Left kidney (tissue), 2 donors: ENCODE data around the gene SCAPER. TPM values are rescaled to one million over a fixed set of nuclear protein-coding genes. Genes with fewer than 3 reads are reported as not detected.
"Not testable (repeated sequence)": the region's sequence is repeated elsewhere in the genome, so short reads cannot be mapped to it uniquely, and the experiment has no call there.

Source experiments
- DNase-seq: peaks from one replicate; pipeline ENCODE4 v3.0.0-alpha.2; 2013
- polyA plus RNA-seq: library from polyadenylated mRNA; unstranded; fragments of 120-200 nt; gene quantifications from one replicate; pipeline ENCODE4 v1.2.1, GENCODE V29; 2013; ENCODE audit not compliant: insufficient read length

Gene SCAPER
- polyA plus RNA-seq, 1 donor = 21.9 TPM

DNA sequence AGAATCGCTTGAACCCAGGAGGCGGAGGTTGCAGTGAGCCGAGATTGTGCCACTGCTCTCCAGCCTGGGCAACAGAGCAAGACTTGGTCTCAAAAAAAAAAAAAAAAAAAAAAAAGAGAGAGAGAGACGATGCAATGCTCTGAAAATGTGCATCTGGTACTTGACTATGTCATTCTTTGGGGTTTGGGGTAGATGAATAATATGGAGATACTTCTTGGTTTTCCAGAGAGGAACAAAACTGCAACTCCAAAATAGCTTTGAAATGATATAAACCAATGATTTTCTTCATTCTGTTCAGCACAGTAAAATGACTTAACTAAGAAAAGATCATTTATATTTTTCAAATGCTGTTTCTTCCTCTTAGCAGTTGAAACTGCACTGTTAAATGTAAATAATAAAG, 409.7 kb downstream of the SCAPER start:
- no peak for DNase-seq

DNA sequence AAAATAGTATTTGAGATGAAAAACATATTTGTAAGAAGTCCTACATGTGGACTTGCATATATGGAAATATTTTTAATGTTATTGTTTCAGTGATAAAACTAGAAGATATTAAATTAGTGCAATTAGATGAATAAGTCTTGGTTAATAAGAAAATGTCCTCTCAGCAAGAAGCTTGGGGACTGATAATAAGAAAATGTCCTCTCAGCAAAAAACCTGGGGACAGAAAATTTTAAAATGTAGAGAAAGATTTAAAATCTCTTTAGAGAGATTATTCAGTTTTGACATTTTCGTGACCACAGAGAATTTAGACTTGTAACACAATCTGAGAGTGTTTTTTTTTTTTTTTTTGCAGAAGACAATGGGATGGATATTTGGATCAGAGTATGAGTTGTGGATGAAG, 412.6 kb downstream of the SCAPER start:
- DNase-seq = no peak

DNA sequence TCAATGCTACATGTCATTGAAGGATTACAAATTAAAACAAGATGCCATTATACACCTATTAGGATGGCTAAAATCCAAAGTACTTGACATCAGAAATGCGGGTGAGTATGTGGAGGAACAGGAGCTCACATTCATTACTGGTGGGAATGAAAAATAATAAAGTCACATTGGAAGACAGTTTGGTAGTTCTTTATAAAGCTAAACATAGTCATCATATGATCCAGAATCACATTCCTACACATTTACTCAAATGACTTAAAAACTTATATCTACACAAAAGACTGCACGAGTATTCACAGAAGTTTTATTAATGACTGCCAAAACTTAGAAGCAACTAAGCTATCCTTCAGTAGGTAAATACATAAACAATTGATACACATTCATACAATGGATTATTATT, 421.4 kb downstream of the SCAPER start:
- no peak for DNase-seq

DNA sequence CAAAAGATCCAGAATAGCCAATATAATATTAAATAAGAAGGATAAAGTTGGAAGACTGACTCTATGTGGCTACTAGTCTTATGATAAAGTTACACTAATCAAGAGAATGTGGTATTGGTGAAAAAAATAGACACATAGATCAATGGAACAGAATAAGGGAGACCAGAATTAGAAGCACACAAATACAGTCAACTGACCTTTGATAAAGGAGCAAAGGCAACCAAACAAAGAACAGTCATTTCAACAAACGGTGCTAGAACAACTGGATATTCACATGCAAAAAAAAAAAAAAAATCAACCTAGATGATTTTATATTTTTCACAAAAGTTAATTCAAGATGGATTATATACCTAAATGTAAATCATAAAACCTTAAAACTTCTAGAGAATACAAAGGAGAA, 422.1 kb downstream of the SCAPER start:
- no peak for DNase-seq

DNA sequence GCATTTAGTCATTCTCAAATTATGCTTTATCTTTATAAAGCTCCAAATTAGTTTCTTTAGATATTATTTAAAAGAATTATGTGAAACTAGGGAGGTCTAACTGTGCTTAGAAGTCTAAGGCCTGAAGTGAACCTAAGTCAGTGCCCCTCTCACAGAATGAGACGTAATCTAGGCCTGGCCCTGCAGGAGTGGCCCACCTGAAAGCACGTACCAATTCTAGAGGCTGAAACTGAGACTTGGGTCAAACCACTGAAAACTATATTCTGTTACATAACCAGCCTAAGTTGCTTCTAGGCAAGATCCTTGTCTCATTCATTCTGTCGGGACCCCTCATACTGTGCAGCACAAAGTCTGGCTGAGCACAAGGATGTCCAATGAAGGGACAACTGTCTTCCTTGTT, 424.9 kb downstream of the SCAPER start:
- no peak for DNase-seq

DNA sequence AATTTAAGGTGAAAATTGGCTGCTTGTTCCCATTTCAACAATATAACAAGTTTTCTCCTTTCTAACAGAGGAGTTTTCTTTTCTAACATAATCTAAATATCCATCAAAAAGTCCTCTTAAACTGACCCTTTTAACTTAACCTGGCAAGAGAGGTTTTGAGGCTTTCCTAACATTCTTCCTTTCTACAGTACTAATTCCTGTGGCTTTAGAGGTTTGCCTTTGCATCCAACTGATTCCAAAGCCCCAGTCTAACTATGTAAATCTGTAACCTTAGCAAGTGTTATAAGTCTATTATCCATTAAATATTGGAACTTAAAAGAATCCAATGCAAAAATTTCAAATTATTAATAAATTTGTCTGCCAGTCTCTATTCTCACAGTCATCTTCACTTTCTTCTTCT, 434.4 kb downstream of the SCAPER start:
- no peak for DNase-seq

DNA sequence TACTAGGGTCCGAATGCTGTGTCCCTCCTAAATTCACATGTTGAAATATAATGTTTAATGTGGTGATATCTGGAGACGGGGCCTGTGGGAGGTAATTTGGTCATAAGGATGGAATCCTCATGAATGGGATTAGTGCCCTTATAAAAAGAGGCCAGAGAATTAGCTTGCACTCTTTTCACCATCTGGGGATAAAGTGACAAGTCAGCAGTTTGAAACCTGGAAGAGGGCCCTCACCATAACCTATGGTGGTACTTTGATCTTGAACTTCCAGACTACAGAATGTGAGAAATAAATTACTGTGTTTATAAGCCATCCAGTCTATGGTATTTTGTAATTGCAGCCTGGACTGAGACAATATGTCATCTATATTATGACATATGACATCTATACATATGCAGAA, 436.4 kb downstream of the SCAPER start:
- no peak for DNase-seq

DNA sequence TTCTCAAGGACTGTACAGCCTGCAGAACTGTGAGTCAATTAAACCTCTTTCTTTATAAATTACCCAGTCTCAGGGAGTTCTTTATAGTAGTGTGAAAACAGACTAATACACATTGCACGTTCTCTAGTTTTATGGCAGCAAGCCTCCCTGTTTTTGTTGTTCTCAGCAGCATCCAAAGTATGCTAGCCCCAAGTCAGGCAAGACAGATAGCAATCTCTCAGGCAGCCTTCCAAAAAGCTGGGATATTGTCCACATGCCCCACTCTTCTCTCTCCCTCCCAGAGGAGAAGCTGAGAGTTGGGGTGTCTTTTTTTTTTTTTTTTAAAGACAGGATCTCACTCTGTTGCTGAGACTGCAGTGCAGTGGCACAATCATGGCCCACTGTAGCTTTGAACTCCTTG, 438.0 kb downstream of the SCAPER start:
- DNase-seq = no peak

DNA sequence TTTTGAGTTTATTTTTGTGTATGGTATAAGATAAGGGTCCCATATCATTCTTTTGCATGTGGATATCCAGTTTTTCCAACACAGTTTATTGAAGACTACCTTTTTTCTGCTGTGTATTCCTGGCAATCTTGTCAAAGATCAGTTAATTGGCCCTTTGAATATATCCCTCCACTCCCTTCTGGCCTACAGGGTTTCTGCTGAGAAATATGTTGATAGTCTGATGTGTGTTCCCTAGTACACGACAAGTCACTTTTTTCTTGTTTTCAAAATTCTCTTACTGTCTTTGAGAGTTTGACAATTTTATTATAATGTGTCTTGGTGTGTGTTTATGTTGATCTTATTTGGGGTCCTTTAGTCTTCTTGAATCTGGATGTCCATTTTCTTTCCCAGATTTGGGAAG, 439.4 kb downstream of the SCAPER start:
- no peak for DNase-seq

DNA sequence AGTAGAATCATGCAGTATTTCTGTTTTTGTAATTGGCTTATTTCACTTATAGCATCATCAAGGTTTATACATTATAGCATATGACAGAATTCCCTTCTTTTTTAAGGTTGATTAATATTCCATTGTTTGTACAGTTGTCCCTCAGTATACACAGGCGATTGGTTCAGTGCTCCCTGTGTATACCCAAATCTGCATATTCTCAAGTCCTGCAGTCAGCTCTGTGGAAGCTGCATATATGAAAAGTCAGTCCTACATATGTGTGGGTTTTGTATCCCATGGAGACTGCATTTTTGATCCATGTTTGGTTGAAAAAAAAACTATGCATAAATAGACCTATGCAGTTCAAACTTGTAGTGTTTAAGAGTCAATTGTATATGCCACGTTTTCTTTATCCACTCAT, 440.9 kb downstream of the SCAPER start:
- DNase-seq = no peak

DNA sequence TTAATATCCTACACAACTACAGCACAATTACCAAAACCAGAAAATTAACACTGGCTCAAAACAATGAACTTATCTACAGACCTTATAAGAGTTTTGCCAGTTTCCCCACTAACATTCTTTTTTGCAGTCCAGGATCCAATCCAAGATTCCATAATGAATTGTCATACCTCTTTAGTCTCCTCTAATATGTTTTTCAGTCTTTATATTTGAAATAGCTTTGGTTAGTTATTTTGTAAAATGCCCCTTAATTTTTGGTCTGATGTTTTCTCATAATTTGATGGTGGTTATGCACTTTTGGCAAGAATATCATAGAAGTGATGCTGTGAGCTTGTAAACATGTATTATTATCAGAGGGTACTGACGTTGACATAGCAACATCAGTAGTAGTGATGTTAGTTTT, 444.3 kb downstream of the SCAPER start:
- DNase-seq = no peak

DNA sequence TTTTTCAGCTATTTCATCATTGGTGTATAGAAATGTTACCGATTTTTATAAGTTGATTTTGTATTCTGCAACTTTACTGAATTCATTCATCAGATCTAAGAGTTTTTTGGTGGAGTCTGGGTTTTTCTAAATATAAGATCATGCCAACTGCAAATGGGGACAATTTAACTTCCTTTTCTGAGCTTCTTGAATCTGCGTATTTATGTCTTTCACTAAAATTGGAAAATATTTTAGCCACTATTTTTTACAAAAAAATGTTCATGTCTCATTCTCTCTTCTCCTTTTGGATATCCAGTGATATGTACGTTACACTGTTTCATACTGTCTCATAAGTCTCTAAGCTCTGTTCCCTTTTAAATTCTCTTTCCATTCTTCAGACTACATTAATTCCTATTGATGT, 444.8 kb downstream of the SCAPER start:
- DNase-seq = no peak

DNA sequence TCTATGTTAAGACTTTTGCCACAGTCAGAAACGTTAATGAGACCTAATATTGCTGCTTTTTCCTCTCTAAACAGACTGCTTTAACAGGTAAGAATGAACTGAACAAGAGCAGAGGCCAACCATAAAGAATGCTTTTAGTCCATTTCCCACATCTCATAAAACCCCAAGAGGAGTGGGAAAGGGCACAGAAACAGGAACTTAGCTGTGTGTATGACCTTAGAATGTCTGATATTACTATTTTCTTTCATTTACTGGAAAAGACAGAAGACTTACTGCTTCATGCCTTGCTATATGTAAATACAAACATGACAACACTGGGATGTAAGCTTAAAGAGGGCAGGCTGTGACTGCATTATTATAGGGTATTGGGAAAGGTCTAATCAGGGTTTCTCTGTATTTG, 453.6 kb downstream of the SCAPER start:
- no peak for DNase-seq

DNA sequence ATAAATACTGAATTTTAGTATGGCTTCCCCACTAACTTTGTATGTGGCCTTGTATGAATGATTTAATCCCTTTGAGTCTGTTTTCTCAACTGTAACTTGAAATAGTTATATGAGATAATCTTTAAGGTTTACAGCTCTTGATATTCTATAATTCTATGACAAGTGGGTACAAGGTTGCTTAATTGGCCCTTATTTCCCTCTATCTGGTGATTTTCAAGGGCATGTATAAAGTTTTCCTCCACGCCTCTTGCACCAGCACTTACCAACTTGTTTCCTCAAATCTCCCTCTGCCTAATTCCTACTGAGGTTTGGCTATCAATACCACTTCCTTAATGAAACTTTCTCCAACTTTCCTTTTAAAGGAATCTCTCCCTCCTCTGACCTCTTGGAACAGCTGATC, 455.7 kb downstream of the SCAPER start:
- DNase-seq = no peak

DNA sequence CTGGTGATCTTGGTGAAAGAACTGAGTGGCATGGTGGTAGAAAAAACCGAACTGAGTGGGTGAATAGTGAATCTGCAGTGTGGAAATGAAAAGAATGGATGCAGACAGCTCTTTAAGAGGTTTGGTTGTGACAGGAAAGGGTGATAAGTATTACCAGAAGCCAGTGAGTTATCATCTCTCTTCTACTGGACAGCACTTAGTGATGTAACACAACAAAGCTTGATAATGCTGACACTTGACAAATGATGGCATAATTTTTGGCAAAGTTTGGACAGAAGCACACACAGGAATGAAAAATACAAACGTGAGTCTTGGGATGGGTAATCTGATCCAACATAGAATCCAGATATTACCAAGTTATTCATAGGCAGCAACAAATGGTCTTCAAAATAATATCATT, 456.4 kb downstream of the SCAPER start:
- no peak for DNase-seq

DNA sequence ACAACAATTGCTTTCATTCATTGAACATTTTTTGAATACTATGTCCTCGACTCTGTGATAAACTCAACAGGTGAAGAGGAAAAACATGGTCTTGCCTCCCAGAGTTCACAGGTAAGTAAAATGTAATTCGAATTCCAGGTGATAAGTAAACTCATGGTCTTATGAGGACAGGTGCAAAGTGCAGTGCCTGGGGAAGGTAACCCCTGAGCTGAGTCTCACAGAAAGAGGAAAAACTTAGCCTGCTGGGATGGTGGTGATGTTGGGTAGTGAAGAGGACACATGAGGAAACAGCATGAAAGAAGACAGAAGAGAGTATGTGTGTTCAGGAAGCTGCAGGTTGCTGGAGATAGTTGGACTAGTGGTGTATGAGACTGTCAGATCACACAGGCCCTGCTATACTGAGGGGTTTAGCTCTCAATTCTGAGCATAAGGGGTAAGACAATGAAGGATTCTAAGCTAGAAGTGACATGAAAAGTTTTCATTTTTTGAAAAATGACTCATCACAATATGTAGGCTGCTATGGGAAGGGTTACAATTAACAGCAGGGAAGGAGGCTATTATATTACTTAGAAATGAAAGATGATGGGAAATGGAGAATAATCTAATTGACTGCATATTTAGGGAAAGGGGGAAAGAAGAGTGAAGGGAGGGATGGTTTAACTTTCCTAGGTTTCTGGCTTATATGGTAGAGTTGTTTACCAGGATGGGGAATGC, 457.3 kb downstream of the SCAPER start:
- DNase-seq = no peak

DNA sequence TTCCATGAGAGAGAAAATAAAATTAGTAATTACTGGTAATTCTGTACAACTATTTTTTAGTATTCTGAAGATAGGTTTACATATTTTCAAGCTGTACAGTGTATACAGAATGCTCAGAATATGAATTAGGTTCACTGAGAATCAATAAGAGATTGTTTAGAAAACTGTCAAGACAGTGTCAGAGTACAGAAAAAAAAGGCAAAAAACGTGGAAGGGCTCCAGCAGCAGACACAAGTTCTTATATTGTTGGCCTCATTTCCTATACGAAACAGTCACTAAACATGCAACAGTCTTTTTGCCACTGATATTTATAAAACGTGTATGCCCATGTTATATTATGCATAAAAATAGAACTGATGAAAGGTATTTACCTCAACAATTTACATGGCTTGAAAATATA, 464.7 kb downstream of the SCAPER start:
- DNase-seq = no peak

DNA sequence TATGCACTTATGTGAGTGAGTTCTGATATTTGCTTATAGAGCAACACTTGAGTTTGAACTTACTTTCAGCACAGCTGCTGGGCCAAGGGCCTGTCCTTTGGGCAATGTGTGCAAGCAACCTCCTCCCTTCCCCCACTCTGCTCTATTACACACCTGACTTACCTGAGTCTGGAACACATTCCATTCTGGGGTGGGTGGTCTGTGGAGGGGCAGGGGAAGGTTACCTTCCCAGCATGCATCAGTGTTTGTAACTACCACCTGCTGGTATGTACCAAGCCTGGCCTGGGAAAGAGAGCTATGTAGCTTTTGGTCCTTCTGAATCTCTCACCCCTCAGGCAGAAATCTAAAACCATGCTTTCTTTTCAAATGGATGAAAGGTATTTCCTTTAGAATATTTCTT, 465.6 kb downstream of the SCAPER start:
- peak; percentile 43 for DNase-seq

DNA sequence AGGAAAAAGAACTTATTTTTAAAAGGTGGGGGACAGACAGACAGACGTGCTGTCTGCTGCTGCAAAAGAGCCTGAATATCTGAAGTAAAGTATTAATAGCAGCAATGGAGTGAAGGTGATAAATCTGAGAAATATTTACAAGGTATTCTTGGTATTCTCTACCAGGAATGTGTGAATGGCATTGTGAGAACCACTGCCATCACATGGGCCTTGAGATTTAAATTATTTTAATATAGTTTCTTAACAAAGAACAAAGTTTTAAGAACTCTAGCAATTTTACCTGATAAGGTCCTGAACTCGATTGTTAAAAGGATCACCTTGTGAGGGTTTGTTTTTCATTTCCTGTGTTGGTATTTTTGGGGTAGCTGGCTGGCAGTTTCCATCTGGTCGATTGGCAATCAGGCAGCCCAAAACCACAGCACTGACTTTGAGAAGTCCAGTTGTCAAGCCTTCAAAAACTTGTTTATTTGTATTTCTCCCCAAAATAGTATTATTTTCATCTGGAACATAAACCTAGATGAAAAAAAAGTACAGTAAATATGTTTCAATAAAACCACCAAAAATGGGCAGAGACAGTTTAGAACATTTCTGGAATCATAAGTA, 471.2 kb downstream of the SCAPER start:
- DNase-seq = no peak

DNA sequence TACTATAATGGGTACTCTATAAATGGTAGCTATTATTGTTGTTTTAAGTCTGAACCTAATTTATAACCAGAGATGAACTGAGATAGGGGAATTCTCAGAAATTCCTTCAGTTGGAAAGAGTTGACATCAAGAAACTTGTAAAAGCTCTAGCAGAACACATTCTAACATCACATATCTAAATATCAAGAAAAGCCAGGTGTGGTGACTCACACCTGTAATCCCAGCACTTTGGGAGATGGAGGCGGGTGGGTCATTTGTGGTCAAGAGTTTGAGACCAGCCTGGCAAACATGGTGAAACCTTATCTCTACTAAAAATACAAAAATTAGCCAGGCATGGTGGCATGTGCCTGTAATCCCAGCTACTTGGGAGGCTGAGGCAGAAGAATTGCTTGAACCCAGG, 472.1 kb downstream of the SCAPER start:
- not testable (repeated sequence) for DNase-seq

DNA sequence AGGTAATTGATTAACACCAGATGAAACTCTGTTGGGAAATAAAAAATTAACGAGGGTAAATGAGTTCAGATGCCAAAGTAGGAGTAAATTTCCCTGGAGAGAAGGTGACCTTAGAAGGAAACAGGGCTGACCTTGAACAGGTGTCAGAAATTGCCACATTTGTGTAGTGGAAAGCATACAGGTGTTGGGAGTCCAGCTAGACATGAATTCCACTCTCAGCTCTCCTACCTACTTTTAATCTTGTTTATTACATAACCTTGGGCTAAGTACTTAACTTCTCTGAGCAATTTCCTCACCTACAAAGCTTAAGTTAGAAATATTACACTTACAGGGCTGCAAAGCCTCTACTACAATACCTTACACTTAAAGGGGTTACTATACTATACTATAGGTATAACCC, 472.5 kb downstream of the SCAPER start:
- DNase-seq = no peak

DNA sequence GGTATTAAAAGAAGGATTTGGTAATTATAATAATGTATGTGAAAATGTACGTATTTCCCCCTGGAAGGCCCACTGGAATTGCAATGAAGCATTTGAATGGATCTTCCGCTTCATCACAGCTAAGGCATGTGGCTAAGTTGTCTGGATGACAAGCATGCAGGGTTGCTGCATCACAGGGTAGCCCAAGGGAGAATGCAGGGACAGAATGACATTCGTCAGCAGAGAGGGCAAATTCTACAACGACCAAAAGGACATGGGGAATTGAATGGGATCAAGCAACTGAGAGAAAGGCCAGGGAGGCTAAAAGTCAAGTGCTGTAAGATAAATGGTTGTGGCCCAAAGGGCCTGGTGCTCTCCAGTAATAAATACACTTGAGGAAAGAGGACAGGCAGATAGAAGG, 473.2 kb downstream of the SCAPER start:
- DNase-seq = peak; percentile 6

DNA sequence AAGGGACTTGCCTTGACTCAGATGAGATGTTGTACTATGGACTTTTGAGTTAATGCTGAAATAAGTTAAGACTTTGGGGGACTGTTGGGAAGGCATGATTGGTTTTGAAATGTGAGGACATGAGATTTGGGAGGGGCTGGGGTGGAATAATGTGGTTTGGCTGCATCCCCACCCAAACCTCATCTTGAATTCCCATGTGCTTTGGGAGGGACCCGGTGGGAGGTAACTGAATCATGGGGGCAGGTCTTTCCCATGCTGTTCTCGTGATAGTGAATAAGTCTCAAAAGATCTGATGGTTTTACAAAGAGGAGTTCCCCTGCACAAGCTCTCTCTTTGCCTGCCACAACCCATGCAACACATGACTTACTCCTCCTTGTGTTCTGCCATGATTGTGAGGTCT, 474.4 kb downstream of the SCAPER start:
- not testable (repeated sequence) for DNase-seq

DNA sequence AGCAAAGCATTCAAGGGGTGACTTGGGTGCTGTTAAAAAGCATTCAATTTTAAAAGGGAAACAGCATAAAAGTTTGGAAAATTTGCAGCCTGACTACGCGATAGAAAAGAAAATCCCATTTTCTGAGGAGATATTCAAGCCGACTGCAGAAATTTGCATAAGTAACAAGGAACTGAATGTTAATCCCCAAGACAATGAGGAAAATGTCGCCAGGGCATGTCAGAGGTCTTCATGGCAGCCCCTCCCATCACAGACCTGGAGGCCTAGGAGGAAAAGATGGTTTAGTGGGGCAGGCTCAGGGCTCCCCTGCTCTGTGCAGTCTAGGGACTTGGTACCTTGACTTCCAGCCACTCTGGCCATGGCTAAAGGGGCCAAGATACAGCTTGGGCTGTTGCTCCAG, 475.5 kb downstream of the SCAPER start:
- no peak for DNase-seq
